ENCODE data around the gene BOK. TPM values are rescaled to one million over a fixed set of nuclear protein-coding genes. Genes with fewer than 3 reads are reported as not detected.

Gene BOK
- total and polyA plus RNA-seq, 2 of the 13 experiments (the other 11 are each of a cell fraction or from before 2014, with no cell fraction given) = 35.5 to 39.2 TPM

DNA sequence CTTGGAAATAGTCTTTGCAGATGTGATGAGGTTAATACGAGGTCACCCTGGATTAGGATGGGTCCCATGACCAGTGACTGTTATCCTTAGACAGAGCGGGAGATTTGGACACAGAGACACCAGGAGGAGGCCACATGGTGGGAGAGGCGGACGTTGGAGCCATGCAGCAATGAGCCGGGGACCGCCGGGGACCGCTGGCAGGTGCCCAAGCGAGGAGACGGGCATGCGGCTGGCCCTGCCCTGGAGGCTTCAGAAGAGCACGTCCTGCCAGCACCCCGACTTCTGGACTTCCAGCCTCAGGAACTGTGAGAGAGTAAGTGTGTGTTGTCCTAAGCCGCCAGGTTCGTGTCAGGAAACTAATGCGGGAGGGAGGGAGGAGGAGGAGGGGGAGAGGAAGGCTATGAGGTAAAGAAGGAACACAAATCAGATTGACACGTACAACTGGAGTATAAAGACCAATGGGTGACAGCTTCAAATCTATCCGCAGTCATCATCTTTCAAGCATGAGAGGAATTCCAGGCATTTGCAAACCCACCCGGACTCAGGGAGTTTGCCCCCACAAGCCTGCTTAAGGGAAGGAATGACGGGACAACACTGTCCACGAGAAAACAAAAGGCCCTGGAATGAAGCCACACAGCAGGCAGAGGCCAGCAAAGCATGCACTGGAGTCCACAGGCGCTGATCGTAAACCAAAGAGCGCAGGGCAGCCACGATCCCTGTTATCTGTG, 11.6 kb upstream of the BOK start (continued):
- TF ChIP-seq ATF7 (IDR thresholded peaks at IDR 0.05) (no peak), ATF7 (CRISPR knock-in tag; IDR thresholded peaks at IDR 0.05) (peak; percentile 92), FOSL2 (CRISPR knock-in tag; IDR thresholded peaks at IDR 0.05) (peak; percentile 62), SAP130 (CRISPR knock-in tag; IDR thresholded peaks at IDR 0.05; ENCODE audit: low read depth) (peak; percentile 72), ZNF3 (CRISPR knock-in tag; IDR thresholded peaks at IDR 0.05) (no peak), RARA (CRISPR knock-in tag; IDR thresholded peaks at IDR 0.05) (peak; percentile 54), ZNF572 (CRISPR knock-in tag; IDR thresholded peaks at IDR 0.05) (0 out of 2 replicates have a peak, but pooled peaks have one; percentile 20), ZNF766 (CRISPR knock-in tag; IDR thresholded peaks at IDR 0.05; ENCODE audit: borderline replicate concordance) (0 out of 2 replicates have a peak, but pooled peaks have one; percentile 51), SOX6 (IDR thresholded peaks at IDR 0.05) (no peak), SOX6 (CRISPR knock-in tag; IDR thresholded peaks at IDR 0.05) (peak; percentile 62; the same call in 1 of the 2 replicates), ERF (CRISPR knock-in tag; IDR thresholded peaks at IDR 0.05) (0 out of 2 replicates have a peak, but pooled peaks have one; percentile 14), FIP1L1 (IDR thresholded peaks at IDR 0.05; ENCODE audit: borderline replicate concordance, insufficient read depth, low read depth, low read length) (no peak), KAT2B (IDR thresholded peaks at IDR 0.05; ENCODE audit: borderline replicate concordance, low read depth, low read length) (no peak), AHR (CRISPR knock-in tag; IDR thresholded peaks at IDR 0.05) (no peak), RCOR2 (CRISPR knock-in tag; IDR thresholded peaks at IDR 0.05) (no peak), ZNF749 (CRISPR knock-in tag; IDR thresholded peaks at IDR 0.05; ENCODE audit: borderline replicate concordance) (0 out of 2 replicates have a peak, but pooled peaks have one; percentile 37), JUND (CRISPR knock-in tag; IDR thresholded peaks at IDR 0.05) (peak; percentile 83), ZNF816 (CRISPR knock-in tag; IDR thresholded peaks at IDR 0.05; ENCODE audit: borderline replicate concordance) (peak; percentile 59; the same call in 1 of the 2 replicates), TCF7 (IDR thresholded peaks at IDR 0.05; ENCODE audit: low read depth) (0 out of 2 replicates have a peak, but pooled peaks have one; percentile 16), PHF20 (CRISPR knock-in tag; IDR thresholded peaks at IDR 0.05) (no peak), ZSCAN22 (CRISPR knock-in tag; IDR thresholded peaks at IDR 0.05) (no peak), MTA1 (CRISPR knock-in tag; IDR thresholded peaks at IDR 0.05; ENCODE audit: borderline replicate concordance) (peak; percentile 64), ARID2 (CRISPR knock-in tag; IDR thresholded peaks at IDR 0.05; ENCODE audit: borderline replicate concordance) (no peak)
- TF ChIP-seq, protein P1, sequence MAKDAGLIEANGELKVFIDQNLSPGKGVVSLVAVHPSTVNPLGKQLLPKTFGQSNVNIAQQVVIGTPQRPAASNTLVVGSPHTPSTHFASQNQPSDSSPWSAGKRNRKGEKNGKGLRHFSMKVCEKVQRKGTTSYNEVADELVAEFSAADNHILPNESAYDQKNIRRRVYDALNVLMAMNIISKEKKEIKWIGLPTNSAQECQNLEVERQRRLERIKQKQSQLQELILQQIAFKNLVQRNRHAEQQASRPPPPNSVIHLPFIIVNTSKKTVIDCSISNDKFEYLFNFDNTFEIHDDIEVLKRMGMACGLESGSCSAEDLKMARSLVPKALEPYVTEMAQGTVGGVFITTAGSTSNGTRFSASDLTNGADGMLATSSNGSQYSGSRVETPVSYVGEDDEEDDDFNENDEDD (CRISPR knock-in tag; IDR thresholded peaks at IDR 0.05; ENCODE audit: borderline replicate concordance) = peak; percentile 89; the same call in 1 of the 2 replicates
- TF ChIP-seq, protein P2, sequence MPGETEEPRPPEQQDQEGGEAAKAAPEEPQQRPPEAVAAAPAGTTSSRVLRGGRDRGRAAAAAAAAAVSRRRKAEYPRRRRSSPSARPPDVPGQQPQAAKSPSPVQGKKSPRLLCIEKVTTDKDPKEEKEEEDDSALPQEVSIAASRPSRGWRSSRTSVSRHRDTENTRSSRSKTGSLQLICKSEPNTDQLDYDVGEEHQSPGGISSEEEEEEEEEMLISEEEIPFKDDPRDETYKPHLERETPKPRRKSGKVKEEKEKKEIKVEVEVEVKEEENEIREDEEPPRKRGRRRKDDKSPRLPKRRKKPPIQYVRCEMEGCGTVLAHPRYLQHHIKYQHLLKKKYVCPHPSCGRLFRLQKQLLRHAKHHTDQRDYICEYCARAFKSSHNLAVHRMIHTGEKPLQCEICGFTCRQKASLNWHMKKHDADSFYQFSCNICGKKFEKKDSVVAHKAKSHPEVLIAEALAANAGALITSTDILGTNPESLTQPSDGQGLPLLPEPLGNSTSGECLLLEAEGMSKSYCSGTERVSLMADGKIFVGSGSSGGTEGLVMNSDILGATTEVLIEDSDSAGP (CRISPR knock-in tag; IDR thresholded peaks at IDR 0.05; ENCODE audit: borderline replicate concordance) = 0 out of 2 replicates have a peak, but pooled peaks have one; percentile 22
- TF ChIP-seq, protein P3, sequence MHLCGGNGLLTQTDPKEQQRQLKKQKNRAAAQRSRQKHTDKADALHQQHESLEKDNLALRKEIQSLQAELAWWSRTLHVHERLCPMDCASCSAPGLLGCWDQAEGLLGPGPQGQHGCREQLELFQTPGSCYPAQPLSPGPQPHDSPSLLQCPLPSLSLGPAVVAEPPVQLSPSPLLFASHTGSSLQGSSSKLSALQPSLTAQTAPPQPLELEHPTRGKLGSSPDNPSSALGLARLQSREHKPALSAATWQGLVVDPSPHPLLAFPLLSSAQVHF (CRISPR knock-in tag; IDR thresholded peaks at IDR 0.05) = peak; percentile 80; the same call in 1 of the 2 replicates
- TF ChIP-seq, protein P4, sequence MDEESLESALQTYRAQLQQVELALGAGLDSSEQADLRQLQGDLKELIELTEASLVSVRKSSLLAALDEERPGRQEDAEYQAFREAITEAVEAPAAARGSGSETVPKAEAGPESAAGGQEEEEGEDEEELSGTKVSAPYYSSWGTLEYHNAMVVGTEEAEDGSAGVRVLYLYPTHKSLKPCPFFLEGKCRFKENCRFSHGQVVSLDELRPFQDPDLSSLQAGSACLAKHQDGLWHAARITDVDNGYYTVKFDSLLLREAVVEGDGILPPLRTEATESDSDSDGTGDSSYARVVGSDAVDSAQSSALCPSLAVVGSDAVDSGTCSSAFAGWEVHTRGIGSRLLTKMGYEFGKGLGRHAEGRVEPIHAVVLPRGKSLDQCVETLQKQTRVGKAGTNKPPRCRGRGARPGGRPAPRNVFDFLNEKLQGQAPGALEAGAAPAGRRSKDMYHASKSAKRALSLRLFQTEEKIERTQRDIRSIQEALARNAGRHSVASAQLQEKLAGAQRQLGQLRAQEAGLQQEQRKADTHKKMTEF (CRISPR knock-in tag; IDR thresholded peaks at IDR 0.05) = 0 out of 2 replicates have a peak, but pooled peaks have one; percentile 59
